HPDE6-E6E7 (cell line): Measurements from ENCODE around the gene SAMMSON.

ENCODE experiments used
- DNase-seq: peaks from one replicate; pipeline ENCODE4 v3.0.0; 2011; ENCODE audit warnings: missing footprints; ENCODE audit errors: extremely low spot score

SAMMSON gene

DNA sequence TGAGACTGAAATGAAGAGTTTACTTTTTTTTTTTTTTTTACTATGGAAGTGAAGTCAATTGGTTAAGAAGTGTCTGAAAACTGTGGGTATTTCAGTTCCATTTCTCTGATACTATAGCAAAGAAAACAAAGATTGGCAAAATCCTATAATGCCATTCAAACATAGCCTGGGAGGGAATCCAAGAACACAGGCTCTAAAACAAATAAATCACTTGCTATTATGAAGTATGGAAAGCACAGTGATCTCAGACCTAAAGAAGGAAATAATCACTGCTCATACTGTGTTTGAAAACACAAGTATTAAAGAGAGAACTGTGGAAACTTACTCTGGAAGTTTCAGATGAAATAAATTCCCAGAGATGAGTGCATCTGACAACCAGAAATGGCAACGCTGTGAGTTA lies 12.0 kb downstream of the SAMMSON start:
- no peak for DNase-seq

DNA sequence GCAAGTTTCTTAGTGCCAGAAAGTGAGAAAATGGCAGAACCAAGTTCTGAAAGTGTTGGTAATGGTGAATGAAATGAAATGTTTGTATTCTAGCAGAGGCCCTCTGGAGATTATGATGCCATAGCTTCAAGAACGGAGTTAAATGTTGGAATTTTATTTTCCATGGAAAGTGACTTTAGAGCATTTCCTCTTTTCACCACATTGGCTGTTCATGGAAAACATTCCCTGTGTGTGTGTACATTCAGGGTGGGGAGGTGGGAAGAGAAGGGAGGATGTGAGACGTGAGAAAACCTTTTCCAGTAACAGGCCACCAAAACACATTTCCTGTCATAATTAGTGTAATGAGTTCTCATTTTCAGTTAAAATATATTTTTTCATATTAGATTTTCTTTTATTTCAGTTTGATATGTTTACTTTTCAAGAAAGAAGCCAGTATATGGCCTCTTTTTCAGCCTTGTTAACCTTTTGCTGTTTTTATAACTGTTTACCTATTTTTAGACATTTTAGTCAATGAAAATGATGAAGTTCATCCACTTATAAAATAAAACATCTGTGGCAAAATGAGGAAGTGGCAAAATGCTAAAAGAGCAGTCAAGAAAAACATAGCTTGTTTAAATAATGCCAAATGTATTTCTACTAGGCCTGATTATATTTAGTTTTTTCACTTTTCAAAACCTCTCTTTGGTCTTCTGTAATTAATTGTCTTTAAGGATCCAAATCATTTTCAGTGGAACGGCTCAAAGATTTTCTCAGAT lies 21.6 kb downstream of the SAMMSON start:
- no peak for DNase-seq

DNA sequence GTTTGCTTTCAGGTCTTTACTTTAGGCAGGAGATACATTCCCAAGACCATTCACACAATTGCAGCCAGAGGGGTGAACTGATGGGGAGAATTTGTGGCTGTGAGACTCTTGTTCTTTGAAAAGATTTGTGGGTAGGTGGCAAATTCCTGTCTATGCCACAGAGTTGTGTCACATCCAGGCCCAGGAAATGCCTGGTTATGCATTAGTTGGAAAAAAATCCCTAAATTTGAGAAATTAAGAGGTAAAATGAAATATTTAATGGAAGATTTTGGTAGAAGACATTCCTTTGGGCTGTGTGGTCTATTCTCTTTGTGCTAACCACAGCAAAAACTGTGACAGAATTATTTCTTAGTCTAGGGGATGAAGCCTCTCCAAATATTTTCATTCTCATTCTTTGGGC lies 28.8 kb downstream of the SAMMSON start:
- DNase-seq: no peak

DNA sequence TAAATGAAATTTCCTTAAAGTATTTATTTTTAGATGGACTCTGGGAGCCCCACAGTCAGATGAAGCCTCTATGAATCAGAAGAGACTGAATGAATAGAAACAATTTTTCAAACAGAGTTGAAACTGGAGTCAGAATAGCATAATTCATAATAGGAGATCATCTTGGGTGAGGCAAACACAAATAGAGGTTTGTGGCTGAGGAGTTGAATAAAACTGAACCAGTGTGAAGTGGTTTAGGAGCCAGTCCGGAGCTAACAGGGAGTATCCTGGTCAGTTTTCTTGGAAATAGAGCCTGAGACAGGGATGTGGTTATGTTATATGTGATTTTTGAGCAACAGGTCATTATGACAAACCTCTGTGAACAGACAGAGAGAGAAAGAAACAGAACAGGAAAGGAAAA lies 39.2 kb downstream of the SAMMSON start:
- DNase-seq: no peak

DNA sequence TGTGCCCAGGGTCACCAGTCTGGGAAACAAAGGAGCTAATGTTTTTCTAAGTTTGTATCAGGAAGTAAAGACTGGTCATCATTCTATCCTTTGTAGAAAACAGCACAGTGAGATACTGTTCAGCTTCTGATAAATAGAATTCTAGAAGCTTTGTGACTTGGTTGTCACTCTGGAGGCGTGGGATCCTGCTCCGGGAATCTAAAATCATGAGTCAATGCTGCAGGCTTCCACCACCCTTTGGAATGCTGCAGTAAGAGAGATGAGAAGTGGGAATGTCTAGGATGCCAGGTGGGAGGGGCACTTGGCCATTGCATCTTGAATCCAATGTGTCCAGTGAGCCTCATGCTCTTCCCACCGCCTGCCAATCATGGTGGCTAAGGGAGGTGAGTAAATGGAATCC lies 40.9 kb downstream of the SAMMSON start:
- DNase-seq: no peak

DNA sequence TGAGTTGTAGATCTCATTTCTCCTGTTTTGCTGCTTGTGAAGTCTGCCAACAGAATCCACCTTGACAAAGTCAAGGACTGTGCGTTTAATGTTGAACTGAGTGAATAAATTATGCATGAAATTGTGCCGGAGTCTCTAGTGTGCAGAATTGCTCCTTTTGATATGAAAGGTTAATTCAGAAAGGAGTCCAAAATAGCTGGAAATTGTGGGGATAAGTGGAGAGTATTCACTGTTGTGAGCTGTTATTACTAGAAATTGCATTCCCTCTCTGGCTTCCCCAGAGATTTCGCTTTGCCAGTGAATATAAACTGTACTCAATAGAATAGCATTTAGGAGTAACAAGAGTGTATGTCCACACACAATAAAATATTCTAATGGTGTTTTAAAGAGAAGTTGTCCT lies 43.1 kb downstream of the SAMMSON start:
- no peak for DNase-seq

DNA sequence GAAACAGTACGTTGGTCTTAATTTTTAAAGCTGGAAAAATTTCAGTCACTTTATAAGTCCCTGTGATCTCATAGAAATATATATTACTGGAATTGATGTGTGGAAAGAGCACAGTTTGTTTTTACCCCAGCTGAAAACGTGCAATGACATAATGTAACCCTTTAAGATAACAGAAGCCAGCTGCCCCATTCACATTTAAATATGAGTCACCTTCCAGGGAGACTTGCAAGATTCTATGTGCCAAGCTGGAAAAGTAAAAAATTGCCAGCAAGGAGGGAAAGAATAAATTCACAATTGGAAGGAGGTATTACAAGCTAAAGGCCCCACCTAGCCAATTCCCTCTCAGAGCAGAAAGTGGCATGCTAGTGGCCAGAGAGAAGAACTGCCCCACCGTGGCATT lies 50.2 kb downstream of the SAMMSON start:
- no peak for DNase-seq

DNA sequence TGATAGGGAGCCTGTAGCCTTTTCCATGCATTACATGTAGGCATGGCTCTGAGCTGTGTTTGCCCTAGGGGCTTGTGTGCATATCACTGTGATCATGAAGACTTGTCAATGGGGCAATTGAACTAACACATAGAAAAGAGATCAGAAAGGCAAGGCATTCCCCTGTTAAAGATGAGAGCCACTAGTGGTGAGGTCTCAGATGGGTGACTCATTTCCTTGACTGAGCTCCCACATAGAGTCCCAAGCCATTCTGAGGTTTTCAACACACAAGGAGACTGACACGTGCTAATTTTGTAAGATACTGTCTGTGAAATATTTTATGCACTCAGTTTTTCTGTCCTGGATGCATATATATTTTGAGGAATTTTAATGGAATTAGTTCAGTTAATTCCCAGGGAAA lies 53.8 kb downstream of the SAMMSON start:
- DNase-seq: no peak

DNA sequence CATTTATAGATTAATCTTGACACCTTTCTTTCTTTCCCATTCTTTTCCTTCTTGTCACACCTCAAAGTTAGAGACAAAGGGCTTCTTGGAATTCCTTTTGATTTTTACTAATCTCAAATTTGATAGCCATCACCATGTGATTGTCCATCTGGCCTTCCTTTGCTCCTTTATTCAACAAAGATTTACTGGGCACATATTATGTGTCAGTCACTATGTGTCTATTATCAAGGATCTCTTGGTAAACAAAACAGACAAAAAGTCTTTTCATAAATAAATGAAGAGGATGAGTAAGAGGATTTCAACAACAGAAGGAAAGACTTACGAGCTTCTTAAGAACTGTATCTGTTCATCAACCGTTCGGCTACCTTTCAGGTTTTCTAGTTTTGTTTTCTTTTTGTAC lies 56.5 kb downstream of the SAMMSON start:
- no peak for DNase-seq

DNA sequence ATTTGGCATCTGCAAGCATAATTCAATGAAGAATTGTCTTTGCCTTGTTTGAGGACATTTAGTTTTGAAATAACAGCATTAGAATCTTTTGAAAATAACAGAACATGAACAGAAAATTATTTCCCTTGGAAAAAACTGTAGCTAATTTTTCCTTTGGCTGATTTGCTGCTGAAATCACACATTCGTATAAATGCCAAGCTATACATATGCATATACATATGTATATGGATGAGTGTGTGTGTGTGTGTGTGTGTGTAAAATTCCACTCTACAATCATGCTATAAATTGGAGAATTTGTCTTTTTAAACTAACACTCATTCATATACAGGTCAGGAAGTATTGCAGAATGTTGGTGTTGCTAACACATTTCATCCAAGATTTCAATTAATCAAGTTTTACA lies 57.9 kb downstream of the SAMMSON start:
- no peak for DNase-seq

DNA sequence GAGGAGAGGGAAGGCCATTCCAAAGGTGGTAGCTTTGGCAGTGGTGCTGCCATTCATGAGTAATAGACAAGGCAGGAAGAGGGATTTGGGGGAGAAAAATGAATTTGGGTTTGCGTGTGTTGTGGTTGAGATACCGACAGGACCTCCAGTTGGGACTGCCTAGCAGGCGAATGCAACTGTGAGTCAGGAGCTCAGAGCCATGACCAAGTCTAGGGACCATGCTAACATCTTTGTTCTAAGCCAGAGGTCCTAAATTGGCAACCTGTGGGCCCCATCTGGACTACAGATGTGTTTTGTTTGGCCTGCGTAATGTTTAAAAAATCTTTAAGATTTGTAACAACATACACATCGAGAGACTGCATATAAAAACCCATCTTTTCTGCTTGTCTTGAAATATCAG lies 61.6 kb downstream of the SAMMSON start:
- no peak for DNase-seq

DNA sequence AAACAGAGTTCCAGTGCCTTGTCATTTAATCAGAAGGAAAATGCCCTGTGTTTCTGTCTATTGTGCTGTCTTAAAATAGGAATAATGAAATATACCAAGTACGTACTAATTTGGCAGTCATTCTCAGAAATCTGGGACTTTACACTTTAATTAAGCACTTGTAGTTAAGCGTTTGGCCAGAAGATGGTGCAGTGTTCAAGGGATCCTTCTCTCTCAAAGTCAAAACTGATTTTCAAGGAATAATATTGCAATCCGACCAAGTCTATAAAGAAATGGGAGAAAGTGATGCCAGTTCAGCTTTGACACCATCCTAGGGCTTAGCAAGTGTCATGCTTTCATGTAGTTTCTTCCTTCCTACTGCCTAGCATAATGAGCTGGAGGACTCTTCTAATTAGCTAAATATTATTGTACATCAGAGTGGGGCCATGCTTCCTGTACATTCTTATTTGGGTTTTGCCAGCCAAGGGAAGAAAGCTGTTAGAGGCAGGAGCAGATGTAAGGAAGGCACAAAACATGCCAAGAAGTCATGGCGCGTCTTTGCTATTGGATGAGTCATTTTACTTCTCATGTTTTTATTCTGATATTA lies 64.8 kb downstream of the SAMMSON start:
- no peak for DNase-seq

DNA sequence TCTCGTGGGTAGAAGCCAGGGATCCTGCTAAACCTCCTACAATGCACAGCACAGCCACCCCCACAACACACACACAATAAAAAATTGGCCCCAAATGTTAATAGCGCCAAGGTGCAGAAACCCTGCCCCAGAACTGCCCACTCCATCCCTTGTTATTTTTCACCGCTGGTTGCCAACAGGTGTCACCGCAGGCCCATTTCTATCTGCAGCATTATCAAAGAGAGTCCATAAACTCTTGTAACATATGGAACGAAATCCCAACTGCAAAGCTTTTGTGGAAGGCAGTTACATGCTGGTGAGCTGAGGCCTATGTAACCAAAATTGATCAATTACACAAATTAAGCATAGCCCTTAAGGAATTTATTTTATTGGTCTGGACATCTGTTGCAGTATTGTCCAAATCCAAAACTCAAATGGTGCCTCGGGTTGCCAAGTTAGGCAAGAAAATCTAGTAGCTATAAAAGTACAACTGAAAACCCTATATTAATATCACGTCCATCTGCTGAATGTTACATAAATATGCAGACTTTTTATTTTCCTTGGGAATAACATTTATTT lies 66.2 kb downstream of the SAMMSON start:
- no peak for DNase-seq

DNA sequence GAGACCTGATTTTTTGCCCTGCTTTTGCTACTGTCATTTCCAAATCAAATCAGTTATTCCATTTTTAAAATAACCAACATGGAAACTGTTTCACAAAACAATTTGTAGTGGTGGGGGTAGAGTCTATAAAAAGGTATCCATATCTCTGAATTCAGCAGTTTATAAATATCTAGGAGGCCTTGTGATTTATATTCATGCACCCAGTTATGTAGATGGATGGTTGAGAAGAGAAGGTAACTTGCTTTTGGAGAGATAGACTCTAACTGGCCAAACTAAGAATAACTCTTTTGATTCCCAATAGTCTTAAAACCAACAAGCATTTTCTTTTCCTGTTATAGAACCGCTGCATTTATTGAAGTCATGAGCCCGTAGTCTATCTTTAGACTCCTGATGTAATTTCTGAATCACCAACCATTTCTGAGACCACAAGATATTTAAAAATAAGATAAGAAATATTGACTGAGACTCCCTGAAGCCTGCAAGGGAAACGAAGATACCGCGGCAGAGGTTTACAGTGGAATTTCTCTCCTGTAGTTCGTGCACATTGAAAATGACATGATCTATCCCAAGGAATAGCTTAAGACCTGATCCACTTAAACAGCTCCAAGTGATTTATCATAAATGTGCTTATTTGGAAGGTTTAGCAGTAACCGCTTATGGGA lies 68.5 kb downstream of the SAMMSON start:
- DNase-seq: no peak

DNA sequence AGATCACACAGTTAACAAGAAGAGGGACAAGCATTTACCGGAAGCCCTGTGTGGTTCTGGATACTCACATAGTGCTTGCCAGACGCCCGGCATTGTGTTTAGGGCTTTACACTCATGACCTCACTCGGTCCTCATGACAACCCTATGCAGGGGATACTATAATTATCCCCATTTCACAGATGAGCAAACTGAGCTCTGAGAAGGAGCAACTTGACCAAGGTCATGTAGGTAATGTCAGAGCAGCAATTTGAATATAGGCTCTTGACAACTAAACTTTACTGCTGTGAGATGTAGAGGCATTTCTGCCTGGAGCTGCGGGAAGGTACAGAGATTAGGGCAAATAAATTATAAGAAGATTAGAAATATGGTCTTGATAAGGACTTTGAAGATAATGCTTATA lies 70.0 kb downstream of the SAMMSON start:
- DNase-seq: no peak

DNA sequence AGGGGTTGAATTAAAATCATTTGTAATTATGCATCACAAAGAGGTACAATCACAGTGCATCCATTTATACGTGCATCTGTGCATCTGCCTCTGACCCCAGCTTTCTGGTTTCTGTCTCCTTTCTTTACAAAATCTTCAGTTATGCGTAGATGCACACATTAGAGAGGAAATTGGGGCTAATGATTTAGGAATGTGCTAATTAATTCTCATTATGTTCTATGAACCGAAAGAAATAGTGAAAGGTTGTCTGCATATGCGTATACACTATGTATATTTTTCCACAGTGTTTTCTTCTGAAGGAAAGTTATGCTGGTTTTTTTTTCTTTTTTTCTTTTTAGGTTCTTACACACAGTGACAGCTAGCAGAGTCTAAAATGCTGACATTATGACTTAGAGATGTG lies 71.6 kb downstream of the SAMMSON start:
- no peak for DNase-seq

DNA sequence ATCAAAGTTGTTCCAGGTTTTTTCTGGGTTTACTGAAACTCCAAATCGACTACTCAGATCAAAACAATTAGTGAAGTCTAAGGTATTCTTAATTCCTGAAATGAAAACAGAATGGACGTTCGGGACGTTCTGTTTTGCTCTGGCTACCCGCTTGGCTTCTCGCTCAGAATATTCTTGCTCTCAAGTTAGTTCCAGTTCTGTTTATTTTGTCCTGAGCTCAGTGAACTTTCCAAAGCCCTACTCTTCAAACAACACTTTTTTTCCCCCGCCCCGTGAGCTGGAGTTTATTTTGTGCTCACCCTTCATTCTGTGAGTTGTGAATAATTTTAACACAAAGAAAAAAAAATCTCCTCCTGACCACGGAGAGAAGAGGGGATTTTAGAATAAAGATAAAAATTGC lies 72.6 kb downstream of the SAMMSON start:
- no peak for DNase-seq

DNA sequence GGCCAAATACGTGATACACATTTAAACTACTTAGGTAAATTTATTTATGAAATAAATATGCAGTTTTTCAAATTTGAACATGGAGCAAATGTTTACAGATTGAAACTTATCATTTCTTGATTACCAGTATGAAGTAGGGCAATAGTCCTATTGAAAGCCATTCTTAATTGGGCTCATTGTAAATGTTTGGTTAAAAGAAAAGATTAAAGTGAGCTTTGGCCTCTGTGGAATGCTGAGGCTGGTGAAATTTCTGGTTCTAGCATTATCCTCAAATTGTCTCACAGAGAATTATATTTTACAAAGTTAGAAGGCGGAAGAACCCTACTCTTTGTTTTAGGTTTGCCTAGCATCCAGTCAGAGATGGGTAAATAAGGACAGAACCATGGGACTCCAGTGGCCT lies 73.2 kb downstream of the SAMMSON start:
- DNase-seq: no peak

DNA sequence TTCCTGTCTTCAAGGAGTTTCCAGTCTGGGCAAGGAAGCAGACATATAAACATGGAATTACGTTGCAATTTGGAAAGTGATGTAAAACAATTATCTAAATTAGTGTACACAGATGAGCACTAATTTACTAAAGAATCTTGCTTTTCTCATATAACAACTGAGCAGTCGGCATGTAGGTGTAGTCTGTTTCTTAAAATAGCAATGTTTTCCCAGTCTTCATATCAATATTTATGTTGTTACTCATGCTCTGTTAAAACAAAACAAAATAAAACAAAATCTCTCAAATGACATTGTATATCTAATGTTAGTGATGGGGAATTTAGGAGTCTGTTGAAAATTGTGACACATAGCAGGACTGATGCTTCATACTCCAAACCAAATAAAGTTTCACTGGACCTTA lies 75.6 kb downstream of the SAMMSON start:
- DNase-seq: no peak

DNA sequence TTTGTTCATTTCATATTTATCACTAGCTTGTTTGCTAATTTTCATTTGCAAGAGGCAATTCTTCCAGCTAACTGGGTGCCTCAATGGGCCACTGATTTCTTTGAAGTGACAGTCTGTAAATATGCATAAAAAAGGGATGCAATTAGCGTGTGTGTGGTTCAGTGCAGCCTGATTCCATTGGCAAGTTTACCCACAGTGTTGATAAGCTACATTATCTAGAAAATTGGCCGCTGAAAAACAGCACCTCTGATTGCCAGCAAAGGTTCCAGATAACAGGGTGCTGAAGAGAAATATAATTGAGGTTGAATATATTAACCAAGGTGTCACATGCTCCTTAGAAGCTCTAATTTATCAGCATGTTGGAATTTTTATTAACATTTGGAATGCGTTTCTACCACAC lies 76.9 kb downstream of the SAMMSON start:
- DNase-seq: no peak

DNA sequence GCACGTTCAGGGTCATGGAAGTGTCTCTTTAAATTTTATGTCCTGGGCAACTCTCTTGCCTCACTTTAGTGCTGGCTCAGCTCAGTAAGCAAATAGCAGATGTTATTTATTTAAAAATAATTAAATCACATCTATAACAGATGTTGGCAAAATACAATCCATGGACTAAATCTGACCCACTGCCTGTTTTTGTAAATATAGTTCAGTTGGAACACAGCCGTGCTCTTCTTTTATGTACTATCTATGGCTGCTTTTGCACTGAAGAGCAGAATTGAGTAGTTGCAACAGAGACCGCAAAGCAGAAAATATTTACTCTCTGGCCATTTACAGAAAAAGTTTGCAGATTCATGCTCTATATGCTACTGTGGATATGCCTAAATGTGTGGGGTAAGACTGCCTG lies 79.2 kb downstream of the SAMMSON start:
- DNase-seq: no peak

DNA sequence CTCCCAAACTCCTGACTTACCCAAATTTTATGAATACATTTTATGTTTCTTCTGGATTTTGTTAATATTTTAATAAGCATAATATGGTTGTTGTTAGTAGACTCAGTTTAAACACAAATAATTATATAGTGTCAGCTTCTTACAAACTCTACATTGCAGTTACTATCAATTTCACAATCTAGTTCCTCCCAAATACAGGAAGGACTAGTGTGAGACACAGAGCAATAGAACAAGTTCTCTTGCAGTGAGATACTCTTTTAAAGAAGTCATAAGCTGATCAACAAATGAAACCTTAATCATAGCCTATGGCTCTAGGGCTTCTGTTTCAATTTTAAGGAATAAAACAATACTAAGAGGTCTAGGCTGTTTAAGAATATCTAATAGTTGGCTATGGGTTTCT lies 86.1 kb downstream of the SAMMSON start:
- no peak for DNase-seq

DNA sequence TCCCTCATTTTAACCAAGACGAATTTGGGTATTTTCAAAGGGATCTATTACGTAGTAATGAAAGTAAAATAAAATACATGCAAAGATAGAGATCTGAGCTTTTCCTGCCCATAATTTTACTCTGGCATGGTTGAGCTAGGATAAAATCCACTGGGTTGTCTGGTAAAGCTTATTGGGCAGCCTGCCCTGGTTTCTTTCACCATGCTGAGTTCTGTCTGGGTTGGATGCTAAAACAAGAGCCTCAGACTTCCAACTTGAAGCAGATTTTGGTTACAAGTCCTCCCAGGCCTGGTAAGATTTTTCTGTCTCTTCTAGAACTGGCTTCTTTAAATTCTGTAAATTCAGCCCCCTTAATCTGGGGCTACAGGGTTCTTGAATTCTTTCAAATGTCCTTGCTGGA lies 86.8 kb downstream of the SAMMSON start:
- DNase-seq: no peak
